HG03103 (cell line): Measurements from ENCODE around the gene CSF3R.

ENCODE experiments used
- ATAC-seq: cut with Tn5 transposase; IDR thresholded peaks from one replicate; pipeline ENCODE4 v1.9.1; 2021; ENCODE audit warnings: low read depth; ENCODE audit not compliant: unreplicated experiment

CSF3R gene

GRCh38 chr1:36432616-36433015 lies 50.1 kb downstream of the CSF3R start:
- ATAC-seq: no peak

- ATAC-seq: no peak
These were observed 56.9 kb downstream of the CSF3R start for GRCh38 chr1:36425791-36426190.

DNA sequence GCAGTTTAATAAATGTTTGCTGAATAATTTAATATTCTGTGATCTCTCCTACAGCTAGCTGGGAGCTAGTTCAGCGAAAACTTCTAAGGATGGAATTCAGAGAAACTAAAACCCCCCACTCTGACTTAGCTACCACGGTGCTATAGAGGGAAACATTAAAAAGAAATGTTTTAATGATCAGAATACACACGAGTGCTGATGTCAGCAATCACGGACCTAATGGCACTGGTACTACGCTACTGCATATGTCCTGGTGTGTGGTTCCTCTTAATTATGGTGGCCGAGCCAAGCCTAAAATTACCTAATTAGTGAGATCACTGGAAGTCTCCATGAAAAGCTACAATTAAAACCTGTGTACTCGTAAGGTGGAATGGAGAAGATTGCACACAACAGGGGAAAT lies 61.1 kb downstream of the CSF3R start:
- ATAC-seq: no peak

DNA sequence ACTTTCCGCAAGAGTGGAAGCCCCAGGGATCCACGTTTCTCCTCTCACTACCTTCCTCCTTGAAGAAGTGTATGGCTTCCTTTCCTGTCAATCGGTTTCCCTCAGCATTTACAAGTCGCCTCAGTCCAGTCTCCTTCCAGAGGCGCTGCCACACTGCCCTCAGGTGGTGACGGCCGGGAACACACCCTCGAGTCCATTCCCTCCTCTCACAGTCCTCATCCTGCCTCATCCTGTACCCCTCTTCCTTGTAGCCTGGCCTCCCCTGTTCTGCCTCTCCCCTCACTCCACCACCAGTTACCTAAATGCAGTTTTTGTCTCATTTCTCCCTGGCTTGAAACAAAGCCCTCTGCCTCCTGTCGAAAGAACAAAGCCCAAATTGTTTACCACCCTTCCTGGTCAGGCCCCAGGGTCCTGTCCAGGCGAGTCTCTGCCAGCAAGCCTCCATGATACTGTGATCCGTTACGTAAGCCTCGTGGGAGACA lies 61.8 kb downstream of the CSF3R start:
- no peak for ATAC-seq

DNA sequence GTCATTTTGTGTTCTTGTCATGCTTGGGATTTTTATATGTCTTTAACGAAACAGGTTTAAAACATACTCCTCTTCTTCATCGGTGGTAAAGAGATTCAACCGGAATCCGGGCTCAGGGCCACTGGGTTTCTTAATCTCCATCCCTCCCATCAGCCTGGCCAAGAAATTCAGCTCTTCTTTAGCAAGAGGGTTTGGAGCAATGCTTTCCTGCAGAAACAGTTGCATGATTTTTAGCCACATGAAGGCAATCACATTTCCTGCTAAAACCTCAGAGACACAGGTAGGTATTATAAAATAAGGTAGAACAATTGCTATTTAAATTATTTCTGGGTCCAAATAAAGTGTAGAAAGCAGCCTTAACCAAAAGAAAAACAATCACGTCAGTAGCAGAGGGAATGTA lies 62.3 kb downstream of the CSF3R start:
- ATAC-seq: no peak

- ATAC-seq: no peak
These were observed 63.1 kb downstream of the CSF3R start for GRCh38 chr1:36419569-36419968.

- ATAC-seq: no peak
These were observed 63.6 kb downstream of the CSF3R start for GRCh38 chr1:36419140-36419539.

- no peak for ATAC-seq
These were observed 64.8 kb downstream of the CSF3R start for GRCh38 chr1:36417931-36418330.
